ENCODE data around the gene SLC24A3.

SLC24A3 gene

GRCh38 chr20:19244291-19244690, 31.8 kb downstream of the SLC24A3 start:
- DNase-seq, result no peak

GRCh38 chr20:19249106-19249879, 36.9 kb downstream of the SLC24A3 start:
- DNase-seq, result no peak

GRCh38 chr20:19250346-19250745, 37.9 kb downstream of the SLC24A3 start:
- DNase-seq, result no peak

- no peak for DNase-seq
These were observed 39.1 kb downstream of the SLC24A3 start for GRCh38 chr20:19251506-19251905.

- no peak for DNase-seq
These were observed 39.5 kb downstream of the SLC24A3 start for GRCh38 chr20:19251958-19252357.

- DNase-seq, result no peak
These were observed 40.1 kb downstream of the SLC24A3 start for GRCh38 chr20:19252451-19253120.

GRCh38 chr20:19253316-19253715, 40.9 kb downstream of the SLC24A3 start:
- DNase-seq, result no peak

- no peak for DNase-seq
These were observed 41.7 kb downstream of the SLC24A3 start for GRCh38 chr20:19253916-19254820.

GRCh38 chr20:19254956-19255355, 42.5 kb downstream of the SLC24A3 start:
- no peak for DNase-seq

- no peak for DNase-seq
These were observed 43.6 kb downstream of the SLC24A3 start for GRCh38 chr20:19256085-19256484.

GRCh38 chr20:19256906-19257595, 44.6 kb downstream of the SLC24A3 start:
- no peak for DNase-seq

- no peak for DNase-seq
These were observed 45.4 kb downstream of the SLC24A3 start for GRCh38 chr20:19257865-19258264.

- no peak for DNase-seq
These were observed 46.7 kb downstream of the SLC24A3 start for GRCh38 chr20:19259141-19259591.

GRCh38 chr20:19260412-19261090, 48.1 kb downstream of the SLC24A3 start:
- DNase-seq, result no peak

- DNase-seq, result no peak
These were observed 51.7 kb downstream of the SLC24A3 start for GRCh38 chr20:19264191-19264590.

- no peak for DNase-seq
These were observed 53.4 kb downstream of the SLC24A3 start for GRCh38 chr20:19265646-19266374.

- DNase-seq, result no peak
These were observed 56.0 kb downstream of the SLC24A3 start for GRCh38 chr20:19268426-19268825.

GRCh38 chr20:19269737-19270340, 57.4 kb downstream of the SLC24A3 start:
- DNase-seq, result no peak

- no peak for DNase-seq
These were observed 59.6 kb downstream of the SLC24A3 start for GRCh38 chr20:19271879-19272651.
